ENCODE data around the gene PHACTR1. TPM values are rescaled to one million over a fixed set of nuclear protein-coding genes. Genes with fewer than 3 reads are reported as not detected.

Gene PHACTR1
- total and polyA plus RNA-seq, 2 of the 4 experiments (the other 2 are of a cell fraction) = not detected

DNA sequence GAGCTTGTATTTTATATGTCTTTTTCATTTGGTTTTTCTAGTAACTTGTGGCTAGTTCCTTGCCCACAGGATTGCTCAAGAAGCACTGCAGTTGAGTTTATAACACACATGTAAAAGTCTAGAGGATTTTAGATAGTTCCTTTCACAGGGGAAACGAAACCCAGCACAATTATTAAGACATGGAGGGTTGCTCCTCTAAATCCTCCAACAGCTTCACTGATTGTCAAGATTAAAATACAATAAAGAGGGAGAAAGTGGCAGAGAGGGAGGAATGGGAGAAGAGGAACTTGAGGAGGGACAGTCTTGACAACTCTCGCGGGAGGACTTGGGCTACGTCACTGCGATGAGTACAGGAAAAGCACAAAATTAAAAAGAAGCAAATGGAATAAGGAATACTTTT, 621.5 kb downstream of the PHACTR1 start:
- DNase-seq = no peak
- H2AK5ac ChIP-seq (ENCODE audit: low read depth, low read length) = no peak overlapping the region
- no TSS peak for BruUV-seq (replicated peaks)
- no peak overlapping the region for H3K4me2 ChIP-seq (ENCODE audit: low read depth, low read length)
- H3K9me3 ChIP-seq (ENCODE audit: control insufficient read depth, insufficient read depth, low read length) = peaks cover 2% of the 10 kb centered on the region; the same call in 1 of the 2 replicates
- ATAC-seq (ENCODE audit: low read depth) = no peak
- H3K4me1 ChIP-seq (ENCODE audit: control insufficient read depth, insufficient read depth, low read length) = no peaks in the 10 kb centered on the region
- H2BK5ac ChIP-seq (ENCODE audit: low read depth, low read length, poor library complexity, severe bottlenecking) = no peak overlapping the region
- ChIA-PET CTCF (interaction anchor here (0.8 to 1.8 kb wide), 2 partner anchors 86 to 237 kb away, joined by 3 to 6 read pairs; no protein-coding TSS in a partner anchor), POLR2A (ENCODE audit: unreplicated experiment) (no interaction called here)
- H3K14ac ChIP-seq (replicated peaks; ENCODE audit: low read depth, low read length) = no peak overlapping the region
- H2BK20ac ChIP-seq (ENCODE audit: low read depth, low read length) = no peak overlapping the region
- no peak overlapping the region for H3K4me3 ChIP-seq (ENCODE audit: insufficient read depth, low read depth, low read length)
- H3K9ac ChIP-seq (ENCODE audit: low read depth, low read length) = no peak overlapping the region
- WGBS, 2 experiments (ENCODE audit: extremely low coverage in 2 of 2, insufficient read length in 1 of 2) = no CpG with 5 or more reads among the region's 5 CpGs
- no peak overlapping the region for H4K91ac ChIP-seq (ENCODE audit: insufficient read depth, low read depth, low read length)
- H3K18ac ChIP-seq (ENCODE audit: low read depth, low read length) = no peak overlapping the region
- H3K36me3 ChIP-seq (ENCODE audit: control insufficient read depth, insufficient read depth, low read length) = no peaks in the 10 kb centered on the region
- H3K79me1 ChIP-seq (ENCODE audit: low read depth in 1 of 2, low read length in 2 of 2) = no peaks in the 10 kb centered on the region
- H4K20me1 ChIP-seq (ENCODE audit: insufficient read depth, low read length) = no peaks in the 10 kb centered on the region
- H3K23ac ChIP-seq (ENCODE audit: low read depth, low read length) = no peak overlapping the region
- no peak overlapping the region for H2AFZ ChIP-seq (replicated peaks; ENCODE audit: low read length, poor library complexity)
- in situ Hi-C loops (cut with MboI; ENCODE audit: low sequenced_read_pairs) = no loop called here
- no peaks in the 10 kb centered on the region for H3K27me3 ChIP-seq (ENCODE audit: control insufficient read depth, insufficient read depth, low read length)
- no peak overlapping the region for H3K4ac ChIP-seq (ENCODE audit: low read depth, low read length)
- intact Hi-C loops (cut with micrococcal nuclease) = loop anchor here (5.0 to 10.0 kb wide), 2 partner anchors 703 to 729 kb away; no protein-coding TSS in a partner anchor
- no peak overlapping the region for H2BK120ac ChIP-seq (ENCODE audit: low read depth, low read length)
- dilution Hi-C loops (cut with HindIII; ENCODE audit: low sequenced_read_pairs, unreplicated experiment) = no loop called here
- TF ChIP-seq RCOR1 (IDR thresholded peaks at IDR 0.05; ENCODE audit: insufficient replicate concordance, low read length) = no peak
- TF ChIP-seq CHD1 (IDR thresholded peaks at IDR 0.05; ENCODE audit: low read depth, low read length) = no peak
- TF ChIP-seq NFE2L2 (IDR thresholded peaks at IDR 0.05; ENCODE audit: low read depth, low read length) = no peak
- TF ChIP-seq CEBPB (IDR thresholded peaks at IDR 0.05; ENCODE audit: low read depth, low read length) = no peak
- no peak overlapping the region for H4K5ac ChIP-seq (ENCODE audit: low read depth, low read length)
- no peak overlapping the region for H3K56ac ChIP-seq (ENCODE audit: extremely low read depth, insufficient read depth, low read length)
- H4K8ac ChIP-seq (ENCODE audit: low read depth in 2 of 2, low read length in 2 of 2) = no peak overlapping the region
- H2AK9ac ChIP-seq (replicated peaks; ENCODE audit: low read depth, low read length, poor library complexity) = no peak overlapping the region
- no peak overlapping the region for H3K27ac ChIP-seq (ENCODE audit: insufficient read depth, low read length)
- no peaks in the 10 kb centered on the region; the same call in 1 of the 2 replicates for H3K9me1 ChIP-seq (ENCODE audit: insufficient read depth, low read length)
- H2BK15ac ChIP-seq (ENCODE audit: low read depth, low read length) = no peak overlapping the region

Small RNAs within 50 kb of the gene (microRNA-seq; reads per million reads assigned to microRNA genes)
- gene RNU1-11P (ENCODE audit: insufficient read depth, insufficient read length) = not detected

Small RNAs within 50 kb of the gene (small RNA-seq; reads per million reads assigned to genes)
- 1.7 to 323 (median 4.1) reads per million in 5 experiments for gene RNU1-11P
